Measurements from ENCODE around the gene AGPAT1. TPM values are rescaled to one million over a fixed set of nuclear protein-coding genes. Genes with fewer than 3 reads are reported as not detected.

The AGPAT1 gene
- total and polyA plus RNA-seq, 10 of the 15 experiments (the other 5 are each of a cell fraction or from before 2014, with no cell fraction given) = 13.9 to 39.5 (median 24.7) TPM

- under 1% methylated on average over 20 of the region's 20 CpGs for WGBS (ENCODE audit: insufficient coverage, insufficient replicate concordance, low lambda C conversion rate, missing lambda C conversion rate)
- FAIRE-seq = no peak
- no peaks in the 10 kb centered on the region for H3K27me3 ChIP-seq (replicated peaks in 1 of 2; ENCODE audit: control insufficient read depth in 2 of 2, insufficient read depth in 2 of 2, low read length in 1 of 2)
- peaks cover 22% of the 10 kb centered on the region for H3K79me2 ChIP-seq (ENCODE audit: control insufficient read depth, insufficient read depth, low read length)
- H3K4me2 ChIP-seq (ENCODE audit: control insufficient read depth, insufficient read depth) = peak overlapping the region; percentile 65
- DNase-seq (ENCODE audit: low read depth, low spot score) = no peak
- RAD21 ChIA-PET (ENCODE audit: unreplicated experiment) = interaction anchor here (0.7 to 2.6 kb wide), 5 partner anchors 13 to 48 kb away, joined by 3 to 21 read pairs (median 5); partner anchors contain the start of genes ATF6B, GPSM3 and PBX2
- in situ Hi-C loops (cut with MboI) (no loop called here), intact Hi-C loops (cut with micrococcal nuclease; ENCODE audit: unreplicated experiment) (loop anchor here (2.0 kb wide), 2 partner anchors 14 to 58 kb away; partner anchors contain the start of gene PBX2)
- SMC1A ChIA-PET (ENCODE audit: uncharacterized antibody, unreplicated experiment) = interaction anchor here (1.0 to 4.2 kb wide), 5 partner anchors 14 to 350 kb away, joined by 3 to 41 read pairs (median 13); partner anchors contain the start of genes ATF6B, FKBPL, GPSM3 and HSPA1B
- POLR2A ChIA-PET = interaction anchor here (1.3 to 5.7 kb wide), 6 partner anchors 13 to 440 kb away, joined by 3 to 123 read pairs (median 20); partner anchors contain the start of genes ATF6B, FKBPL, GPSM3 and PBX2
- CTCF ChIA-PET = interaction anchor here (0.6 to 1.8 kb wide), 7 partner anchors 14 to 1287 kb away, joined by 3 to 6 read pairs (median 4); partner anchors contain the start of gene GPSM3
- TSS peak; percentile 78 for BruUV-seq (replicated peaks)
- peaks cover 10% of the 10 kb centered on the region for H3K4me1 ChIP-seq (ENCODE audit: control insufficient read depth, insufficient read depth, low read length)
- H3K4me3 ChIP-seq = peak overlapping the region; percentile 64
- H3K27ac ChIP-seq (ENCODE audit: control insufficient read depth, insufficient read depth) = peak overlapping the region; percentile 79
- no peaks in the 10 kb centered on the region for H4K20me1 ChIP-seq (ENCODE audit: control insufficient read depth, insufficient read depth)
- peak overlapping the region; percentile 78 for H2AFZ ChIP-seq (ENCODE audit: control insufficient read depth, low read depth, low read length)
- peak overlapping the region; percentile 62 for H3K9ac ChIP-seq (ENCODE audit: control insufficient read depth, insufficient read depth, low read length)
- H3K9me3 ChIP-seq (replicated peaks; ENCODE audit: control insufficient read depth, insufficient read depth, low read length) = no peaks in the 10 kb centered on the region
- ATAC-seq = peak; percentile 27
- H3K36me3 ChIP-seq (ENCODE audit: control insufficient read depth in 2 of 2, insufficient read depth in 2 of 2, low read length in 1 of 2) = no peaks in the 10 kb centered on the region; a peak in 1 of 4 replicates
- no peak for TF ChIP-seq SP1 (IDR thresholded peaks at IDR 0.05; ENCODE audit: low read depth, low read length)
- peak; percentile 63 for TF ChIP-seq CREM (IDR thresholded peaks at IDR 0.05; ENCODE audit: low read depth)
- TF ChIP-seq SMARCA5 (IDR thresholded peaks at IDR 0.05) = peak; percentile 53; the same call in 1 of the 2 replicates
- no peak; the same call in 1 of the 2 replicates for TF ChIP-seq ELK1 (IDR thresholded peaks at IDR 0.05; ENCODE audit: low read depth, low read length)
- TF ChIP-seq POLR2AphosphoS2 (IDR thresholded peaks at IDR 0.05; ENCODE audit: low read depth, low read length) = 0 out of 2 replicates have a peak, but pooled peaks have one; percentile 47
- TF ChIP-seq MLLT1 (IDR thresholded peaks at IDR 0.05) = peak; percentile 27
- no peak for TF ChIP-seq TCF7 (IDR thresholded peaks at IDR 0.05; ENCODE audit: borderline replicate concordance)
- 0 out of 4 replicates have a peak, but pooled peaks of 1 of the 2 experiments have one; percentile 37 for TF ChIP-seq SRF (IDR thresholded peaks at IDR 0.05; ENCODE audit: low read depth in 2 of 2, low read length in 2 of 2)
- no peak for TF ChIP-seq HDAC6 (IDR thresholded peaks at IDR 0.05; ENCODE audit: unreplicated experiment)
- TF ChIP-seq LARP7 (IDR thresholded peaks at IDR 0.05) = peak; percentile 69; the same call in 1 of the 2 replicates
- TF ChIP-seq NR2C1 (IDR thresholded peaks at IDR 0.05) = 0 out of 2 replicates have a peak, but pooled peaks have one; percentile 3
- peak; percentile 36; the same call in 1 of the 2 replicates for TF ChIP-seq MTA2 (IDR thresholded peaks at IDR 0.05; ENCODE audit: low read depth)
- TF ChIP-seq RCOR1 (conservative IDR thresholded peaks at IDR 0.05; ENCODE audit: low read depth, low read length) = 0 out of 2 replicates have a peak, but pooled peaks have one; percentile 21
- TF ChIP-seq CREB1 (IDR thresholded peaks at IDR 0.05; ENCODE audit: low read depth) = 0 out of 2 replicates have a peak, but pooled peaks have one; percentile 27
- no peak for TF ChIP-seq ZBTB40 (IDR thresholded peaks at IDR 0.05; ENCODE audit: borderline replicate concordance)
- peak; percentile 81; the same call in 1 of the 2 replicates for TF ChIP-seq EED (IDR thresholded peaks at IDR 0.05; ENCODE audit: low read depth)
- peak; percentile 64; the same call in 1 of the 2 replicates for TF ChIP-seq RB1 (IDR thresholded peaks at IDR 0.05; ENCODE audit: borderline replicate concordance)
These were observed 1.4 kb upstream of the AGPAT1 start for GRCh38 chr6:32177183-32177787.

Data from GM12878 (cell line).